C4-2B (cell line): ENCODE measurements around the gene CUZD1.

Source experiments
- H3K27ac ChIP-seq: fragments of 450-650 bp; 2 replicates; pipeline ENCODE4 v1.5.1; 2017
- ZFX ChIP-seq: fragments of 450-650 bp; IDR thresholded peaks from 2 replicates; pipeline ENCODE4 v1.6.1; 2017
- TF ChIP-seq, protein P1 (sequence below): fragments of 450-650 bp; conservative IDR thresholded peaks from 2 replicates; pipeline ENCODE4 v1.5.1; 2017; ENCODE audit warnings: mild to moderate bottlenecking

CUZD1 gene

DNA sequence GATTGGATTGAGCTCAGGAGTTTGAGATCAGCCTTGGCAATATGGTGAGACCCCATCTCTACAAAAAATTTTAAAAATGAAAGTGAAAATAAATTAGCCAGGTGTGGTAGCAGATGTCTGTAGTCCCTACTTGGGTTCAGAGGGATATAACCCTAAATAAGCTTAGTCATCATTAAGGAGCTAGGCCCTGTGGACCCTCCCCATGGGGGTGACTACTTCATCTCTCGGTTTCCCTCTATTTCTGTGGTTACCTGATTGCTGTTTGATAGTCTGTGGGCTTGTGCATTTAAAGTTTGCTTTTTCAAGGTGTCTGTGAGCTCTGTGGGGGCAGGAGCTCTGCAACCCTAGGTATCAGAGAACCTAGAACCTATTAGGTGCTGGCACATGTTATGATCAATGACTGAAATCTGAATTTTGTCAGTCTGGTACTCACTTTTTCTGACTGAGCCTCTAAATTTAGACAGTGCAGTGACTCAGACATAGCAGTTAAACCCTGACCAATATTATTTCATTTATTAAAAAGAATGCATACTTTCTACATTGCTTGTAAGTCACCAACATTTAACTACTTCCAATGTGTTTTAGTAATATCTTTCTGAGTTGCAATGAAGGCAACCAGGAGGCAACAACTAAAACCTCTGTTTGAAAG, 8.1 kb upstream of the CUZD1 start:
- no peak overlapping the region for H3K27ac ChIP-seq
- TF ChIP-seq, protein P1, sequence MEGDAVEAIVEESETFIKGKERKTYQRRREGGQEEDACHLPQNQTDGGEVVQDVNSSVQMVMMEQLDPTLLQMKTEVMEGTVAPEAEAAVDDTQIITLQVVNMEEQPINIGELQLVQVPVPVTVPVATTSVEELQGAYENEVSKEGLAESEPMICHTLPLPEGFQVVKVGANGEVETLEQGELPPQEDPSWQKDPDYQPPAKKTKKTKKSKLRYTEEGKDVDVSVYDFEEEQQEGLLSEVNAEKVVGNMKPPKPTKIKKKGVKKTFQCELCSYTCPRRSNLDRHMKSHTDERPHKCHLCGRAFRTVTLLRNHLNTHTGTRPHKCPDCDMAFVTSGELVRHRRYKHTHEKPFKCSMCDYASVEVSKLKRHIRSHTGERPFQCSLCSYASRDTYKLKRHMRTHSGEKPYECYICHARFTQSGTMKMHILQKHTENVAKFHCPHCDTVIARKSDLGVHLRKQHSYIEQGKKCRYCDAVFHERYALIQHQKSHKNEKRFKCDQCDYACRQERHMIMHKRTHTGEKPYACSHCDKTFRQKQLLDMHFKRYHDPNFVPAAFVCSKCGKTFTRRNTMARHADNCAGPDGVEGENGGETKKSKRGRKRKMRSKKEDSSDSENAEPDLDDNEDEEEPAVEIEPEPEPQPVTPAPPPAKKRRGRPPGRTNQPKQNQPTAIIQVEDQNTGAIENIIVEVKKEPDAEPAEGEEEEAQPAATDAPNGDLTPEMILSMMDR, result no peak
- no peak for TF ChIP-seq ZFX

DNA sequence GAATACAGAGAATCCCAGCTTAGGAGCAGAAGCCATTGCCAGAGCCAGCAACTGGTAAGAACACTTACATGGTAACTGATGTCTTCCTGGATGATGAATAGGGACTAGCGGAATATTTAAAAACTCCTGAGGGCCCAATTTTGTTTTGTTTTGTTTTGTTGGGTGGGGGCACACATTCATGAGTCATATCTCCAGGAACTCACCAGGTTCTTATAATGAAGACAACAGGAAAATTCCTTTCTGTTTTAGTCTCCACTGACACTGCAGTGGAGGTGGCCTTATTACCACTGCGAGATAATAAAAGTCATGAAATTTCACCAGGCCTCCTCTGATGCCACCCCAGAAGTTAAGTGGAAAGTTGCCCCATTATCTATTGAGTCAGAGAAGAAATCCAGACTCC, 6.6 kb upstream of the CUZD1 start:
- TF ChIP-seq, protein P1, result no peak
- TF ChIP-seq ZFX, result no peak

DNA sequence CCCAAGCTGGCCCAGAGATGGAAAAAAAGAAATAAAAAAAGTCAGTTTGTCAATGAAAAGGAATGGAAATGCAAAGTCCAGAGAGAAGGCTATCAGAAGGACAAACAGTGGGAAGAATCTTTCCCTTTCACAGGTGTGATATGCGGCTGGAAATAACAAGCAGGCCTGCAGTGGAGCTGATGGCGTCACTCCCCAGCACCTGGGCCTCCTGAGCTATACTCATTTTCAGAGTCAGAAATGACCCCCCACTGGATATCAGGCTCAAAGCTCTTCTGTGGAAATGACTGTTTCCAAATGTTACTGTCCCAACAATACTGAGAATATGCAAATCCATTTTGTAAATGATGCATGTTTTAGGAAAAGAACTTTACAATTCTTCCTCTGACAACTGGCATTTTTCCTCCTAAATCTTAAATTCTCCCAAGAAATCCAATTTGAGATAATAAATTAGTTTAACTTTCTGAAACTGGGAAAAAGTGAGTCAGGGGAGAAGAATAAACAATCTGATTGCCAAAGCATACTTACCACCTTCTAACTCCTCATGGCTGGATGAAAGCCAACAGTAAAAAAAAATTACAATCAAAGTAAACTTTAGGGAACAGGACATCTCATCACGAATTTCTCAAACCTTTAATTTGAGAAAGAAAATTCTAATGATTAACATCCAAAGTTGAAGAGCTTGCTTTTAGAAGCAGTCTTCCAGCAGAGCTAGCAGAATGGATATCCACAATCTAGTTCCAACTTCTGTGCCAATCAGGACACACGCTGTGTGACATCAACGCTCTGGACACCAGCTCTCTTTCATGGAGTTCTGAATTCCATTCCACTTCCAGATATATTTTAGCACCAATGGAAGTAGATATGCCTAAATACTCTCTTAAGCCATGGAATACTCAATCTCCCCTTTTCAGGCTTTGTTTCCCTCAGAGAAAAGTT, 5.3 kb upstream of the CUZD1 start:
- TF ChIP-seq, protein P1, result no peak
- no peak for TF ChIP-seq ZFX
- H3K27ac ChIP-seq, result peak overlapping the region; percentile 37

More for the DNA sequence above, 6.6 kb upstream of the CUZD1 start:
- no peak overlapping the region; the same call in 1 of the 2 replicates for H3K27ac ChIP-seq

DNA sequence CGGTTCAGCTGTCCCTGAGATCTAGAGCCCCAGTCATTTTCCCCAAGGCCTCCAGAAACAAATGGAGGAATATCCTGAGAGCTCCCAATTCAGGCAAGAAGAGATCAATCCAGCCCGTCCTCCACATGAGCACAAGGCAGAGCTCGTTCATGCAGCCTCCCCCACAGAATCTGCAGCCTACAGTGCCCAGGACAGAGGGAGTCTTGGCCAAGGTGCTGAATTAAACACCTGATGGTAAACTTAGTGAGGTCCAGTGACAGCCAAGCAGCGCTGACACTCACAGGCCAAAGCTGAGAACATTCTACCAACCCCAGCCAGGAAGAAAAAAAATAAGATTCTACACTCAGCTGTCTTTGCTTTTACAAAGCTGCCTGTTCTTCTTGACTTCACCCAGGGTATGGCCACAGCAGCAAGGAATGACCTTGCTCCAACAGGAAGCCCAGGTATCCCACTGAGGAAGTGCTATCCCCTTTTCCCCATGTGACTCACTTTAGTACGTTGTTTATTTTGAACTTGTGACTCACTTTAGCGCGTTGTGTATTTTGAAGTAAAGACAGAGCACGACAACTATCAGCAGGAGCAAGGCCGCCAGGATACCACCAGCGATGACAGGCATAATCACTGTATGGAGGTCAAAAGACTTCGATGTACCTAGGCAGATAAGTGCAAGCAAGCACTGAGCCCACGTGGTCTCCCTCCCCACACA, 4.4 kb upstream of the CUZD1 start:
- TF ChIP-seq, protein P1, result no peak
- no peak for TF ChIP-seq ZFX
- H3K27ac ChIP-seq, result peak overlapping the region; percentile 37

DNA sequence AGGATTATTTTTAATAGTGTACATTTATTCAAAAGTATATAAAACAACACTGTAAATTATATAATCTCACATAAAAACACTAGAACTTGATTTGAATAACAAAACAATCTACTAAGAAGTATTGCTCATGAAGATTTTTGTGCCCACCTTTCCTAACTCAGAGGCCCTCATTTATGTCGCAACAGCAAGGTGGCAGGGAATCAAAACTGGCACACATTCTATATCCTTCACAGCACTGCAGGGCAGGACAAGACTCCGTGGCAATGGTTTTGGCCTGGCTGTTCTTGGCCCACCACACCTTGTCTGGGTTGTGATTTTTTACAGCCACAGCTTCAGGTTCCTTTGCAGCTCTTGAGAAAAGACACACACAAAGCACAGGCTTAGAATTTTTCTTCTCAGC, 3.4 kb upstream of the CUZD1 start:
- no peak overlapping the region; the same call in 1 of the 2 replicates for H3K27ac ChIP-seq
- TF ChIP-seq, protein P1, result no peak
- TF ChIP-seq ZFX, result no peak

DNA sequence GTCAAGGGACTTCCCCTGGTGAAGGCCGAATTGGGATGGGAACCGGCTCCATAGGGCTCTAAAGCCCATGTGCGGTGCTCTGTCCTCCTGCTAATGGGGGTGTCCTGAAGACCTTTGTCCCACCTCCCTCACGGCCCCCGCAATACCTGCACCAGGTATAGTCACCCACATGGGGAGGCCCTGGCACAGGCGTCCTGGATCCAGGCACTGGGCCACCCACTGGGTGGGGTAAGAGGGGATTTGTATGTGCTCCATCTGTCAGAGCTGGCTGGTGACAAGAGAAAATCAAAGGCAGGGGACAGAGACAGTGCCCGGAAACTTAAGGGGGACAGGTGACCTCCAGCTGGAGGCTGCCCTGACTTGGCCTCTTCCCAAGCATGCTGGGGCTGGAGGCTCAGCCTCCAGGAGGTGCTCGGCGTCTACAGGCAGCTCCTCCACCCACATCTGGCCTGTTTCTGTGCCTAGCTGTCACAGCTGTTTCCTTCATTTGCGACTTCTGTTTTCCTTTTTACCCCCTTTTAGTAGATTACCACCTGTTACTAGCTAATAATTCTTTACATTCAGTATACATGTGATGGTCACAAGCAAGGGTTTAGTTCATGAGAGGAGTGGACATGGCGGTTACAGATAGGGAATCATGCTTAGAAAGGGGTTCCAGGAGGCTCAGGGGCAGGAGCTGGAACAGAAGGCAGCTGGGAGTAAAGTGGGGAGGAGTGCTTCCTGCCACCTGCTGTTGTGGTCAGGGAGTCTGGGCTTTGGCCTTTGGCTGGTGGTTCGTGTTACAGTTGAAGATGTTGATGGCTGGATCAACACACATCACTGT, 2.3 kb upstream of the CUZD1 start:
- H3K27ac ChIP-seq, result no peak overlapping the region
- TF ChIP-seq, protein P1, result no peak
- no peak for TF ChIP-seq ZFX
